Sciatic nerve (tissue), 2 donors: Measurements from ENCODE around the gene NEDD9. TPM values are rescaled to one million over a fixed set of nuclear protein-coding genes. Genes with fewer than 3 reads are reported as not detected.

Source experiments
- ATAC-seq: fragments of 200-7000 bp; cut with Tn5 transposase; one replicate; pipeline ENCODE4 v1.9.1; 2020; ENCODE audit warnings: mild to moderate bottlenecking, moderate library complexity
- DNase-seq: peaks from one replicate; pipeline ENCODE4 v3.0.0-alpha.2; 2020; ENCODE audit warnings: low spot score
- intact Hi-C: fragments of 100-400 bp; cut with DNase I; formaldehyde crosslinking; loops from one replicate; pipeline ENCODE4 v1.14.2; 2022
- total RNA-seq: library from RNA; stranded (reverse); fragmentation: NEBNext Ultra II Directional; extraction: Animal tissue kit (Norgen Biotek cat#: 25700); gene quantifications from one replicate; pipeline ENCODE4 v1.2.1, GENCODE V29; 2021
- donor health status: DM: no; HTN: no; CAD: no.
- donor health status: DM: no; HTN: no; CAD: no.

NEDD9 gene
- total RNA-seq, 1 donor from 2014 or later = 55.4 TPM

DNA sequence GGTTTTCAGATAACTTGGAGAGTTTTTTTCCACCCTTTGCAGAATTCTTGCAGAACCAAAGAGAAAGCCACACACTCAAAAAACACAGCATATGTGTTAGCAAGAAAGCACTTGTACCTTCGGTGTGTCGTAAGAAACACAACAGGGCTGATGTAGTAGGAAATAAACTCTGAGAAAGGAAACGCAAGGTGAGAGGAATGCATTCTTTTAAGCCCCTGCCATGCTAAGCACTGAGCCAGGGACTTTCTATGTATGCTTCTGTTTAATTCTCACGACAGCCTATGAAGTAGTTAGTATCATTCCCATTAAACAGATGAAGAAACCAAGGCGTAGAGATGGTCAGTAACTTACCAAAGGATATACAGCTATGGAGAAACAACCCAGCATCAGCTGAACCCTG lies 23.1 kb downstream of the NEDD9 start:
- DNase-seq (no peak), ATAC-seq (no peak)
- intact Hi-C loops = no loop called here

GRCh38 chr6:11208854-11209253 lies 23.6 kb downstream of the NEDD9 start:
- no peak for DNase-seq
- intact Hi-C loops = no loop called here
- no peak for ATAC-seq

DNA sequence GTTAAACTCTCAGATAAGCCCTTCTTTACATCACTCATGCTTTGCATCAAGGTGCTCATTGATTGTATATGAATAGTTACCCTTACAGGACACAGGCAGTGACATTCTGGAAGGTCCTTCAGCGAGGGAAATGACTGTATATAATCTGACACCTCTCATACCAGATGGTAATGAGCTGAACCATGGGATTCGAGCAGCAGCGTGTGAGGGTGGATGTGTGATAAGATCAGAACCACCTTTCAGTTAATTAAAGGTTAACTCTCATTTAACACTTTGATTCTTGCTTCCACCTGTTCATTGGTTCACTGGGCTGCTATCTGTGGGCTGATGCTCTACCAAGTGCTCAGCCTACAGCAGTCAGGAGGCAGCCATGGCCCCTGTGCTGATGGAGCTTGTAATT lies 24.2 kb downstream of the NEDD9 start:
- DNase-seq = no peak
- no peak for ATAC-seq
- intact Hi-C loops = no loop called here

- intact Hi-C loops = no loop called here
- DNase-seq (no peak), ATAC-seq (peak; percentile 86)
Measured at GRCh38 chr6:11207199-11207968, 25.1 kb downstream of the NEDD9 start.

DNA sequence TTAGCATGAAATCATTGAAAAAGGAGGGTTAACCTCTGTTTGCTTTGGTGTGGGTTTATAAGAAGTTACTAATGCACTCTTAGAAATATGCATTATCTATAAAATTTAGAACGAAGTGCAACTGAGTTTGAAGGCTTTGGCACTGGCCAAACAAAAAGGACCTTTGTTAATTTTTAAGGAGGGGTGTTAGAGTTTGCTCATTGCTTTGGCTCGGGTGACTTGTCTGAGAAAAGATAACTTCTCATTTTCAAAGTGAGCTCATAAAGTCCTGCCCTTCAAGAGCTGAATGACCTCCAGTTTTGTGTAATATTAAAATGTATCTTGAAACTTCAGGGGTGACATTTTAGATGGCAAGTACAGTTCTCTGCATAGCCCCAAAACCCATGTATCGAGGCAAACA lies 25.9 kb downstream of the NEDD9 start:
- intact Hi-C loops = no loop called here
- ATAC-seq (no peak), DNase-seq (no peak)

- intact Hi-C loops = no loop called here
Measured at GRCh38 chr6:11204794-11205366, 27.6 kb downstream of the NEDD9 start.

GRCh38 chr6:11204005-11204399 lies 28.5 kb downstream of the NEDD9 start:
- ATAC-seq (no peak), DNase-seq (no peak)
- intact Hi-C loops = no loop called here

More at GRCh38 chr6:11204794-11205366, 27.6 kb downstream of the NEDD9 start:
- DNase-seq = no peak
- no peak for ATAC-seq

GRCh38 chr6:11203306-11204004 lies 29.0 kb downstream of the NEDD9 start:
- intact Hi-C loops = no loop called here
- ATAC-seq (no peak), DNase-seq (no peak)

GRCh38 chr6:11202513-11203305 lies 29.8 kb downstream of the NEDD9 start:
- DNase-seq (no peak), ATAC-seq (peak; percentile 70)
- intact Hi-C loops = no loop called here

GRCh38 chr6:11201772-11202512 lies 30.5 kb downstream of the NEDD9 start:
- ATAC-seq = no peak

DNA sequence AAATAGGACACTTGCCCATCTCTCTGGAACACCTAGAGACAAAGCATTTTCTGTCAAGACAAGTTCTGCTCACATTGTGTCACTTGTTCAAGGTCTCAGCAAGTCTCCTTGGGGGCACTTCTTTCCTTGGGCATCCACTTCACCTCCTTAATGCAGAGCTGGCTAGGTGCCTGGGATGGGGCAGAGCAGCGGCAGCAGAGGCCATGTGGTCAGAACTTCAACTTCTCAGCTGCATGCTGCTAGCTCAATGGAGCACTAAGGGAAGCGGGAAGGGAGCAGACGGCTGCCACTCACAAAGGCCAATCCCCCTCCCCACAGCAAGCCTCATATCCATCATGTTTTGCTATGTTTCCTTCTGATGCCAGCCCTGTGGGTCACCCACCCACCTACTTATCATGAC lies 31.5 kb downstream of the NEDD9 start:
- DNase-seq = no peak
- intact Hi-C loops = no loop called here
- ATAC-seq = no peak

More at GRCh38 chr6:11201772-11202512, 30.5 kb downstream of the NEDD9 start:
- intact Hi-C loops = no loop called here
- DNase-seq = no peak

GRCh38 chr6:11200356-11200755 lies 32.1 kb downstream of the NEDD9 start:
- no peak for ATAC-seq
- intact Hi-C loops = no loop called here
- DNase-seq = no peak

GRCh38 chr6:11198663-11199603 lies 33.5 kb downstream of the NEDD9 start:
- ATAC-seq (no peak), DNase-seq (no peak)
- intact Hi-C loops = no loop called here

DNA sequence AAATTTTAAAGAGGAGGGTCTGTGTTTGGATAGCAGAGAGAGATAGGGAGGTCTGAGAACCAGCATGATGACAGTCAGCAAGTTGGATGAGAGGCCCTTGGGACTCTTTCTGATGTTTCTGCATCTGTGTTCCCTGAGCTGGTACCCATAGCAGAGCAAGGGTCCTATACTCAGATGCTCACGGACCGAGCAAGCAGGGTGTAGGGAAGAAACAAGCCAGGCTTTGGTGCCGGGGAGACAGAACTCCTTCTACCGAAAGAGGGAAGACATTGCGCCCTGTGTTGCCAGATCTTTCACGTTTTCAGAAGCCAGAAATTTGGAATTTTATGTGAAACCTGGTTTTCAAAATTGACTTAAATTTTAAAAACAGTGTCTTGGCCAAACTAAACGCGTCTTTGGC lies 34.6 kb downstream of the NEDD9 start:
- no peak for ATAC-seq
- intact Hi-C loops = no loop called here
- DNase-seq = no peak

GRCh38 chr6:11197175-11197536 lies 35.3 kb downstream of the NEDD9 start:
- ATAC-seq (no peak), DNase-seq (no peak)
- intact Hi-C loops = no loop called here

GRCh38 chr6:11196511-11197174 lies 35.8 kb downstream of the NEDD9 start:
- DNase-seq = no peak
- intact Hi-C loops = no loop called here
- no peak for ATAC-seq
